ENCODE data around the gene PLEKHB2.

DNA sequence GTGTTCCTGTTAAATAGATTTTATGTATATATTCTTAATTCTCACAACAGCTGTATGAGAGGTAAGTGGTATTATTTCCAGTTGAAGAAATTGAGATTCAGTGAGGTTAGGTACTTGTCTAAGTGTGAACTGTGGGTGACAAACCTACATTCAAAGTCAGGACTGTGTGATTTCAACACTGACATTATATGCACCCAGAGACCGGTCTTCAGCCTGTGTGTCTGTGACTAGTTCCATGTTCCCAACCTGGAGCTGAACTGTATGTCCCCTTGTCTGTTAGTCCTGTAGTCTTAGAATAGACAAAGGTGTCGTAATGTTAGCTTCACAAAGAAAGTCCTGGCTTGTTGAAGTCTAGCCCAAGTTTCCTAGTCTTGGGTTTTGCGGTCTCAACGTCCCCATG, 17.4 kb downstream of the PLEKHB2 start:
- TF ChIP-seq, protein P1, sequence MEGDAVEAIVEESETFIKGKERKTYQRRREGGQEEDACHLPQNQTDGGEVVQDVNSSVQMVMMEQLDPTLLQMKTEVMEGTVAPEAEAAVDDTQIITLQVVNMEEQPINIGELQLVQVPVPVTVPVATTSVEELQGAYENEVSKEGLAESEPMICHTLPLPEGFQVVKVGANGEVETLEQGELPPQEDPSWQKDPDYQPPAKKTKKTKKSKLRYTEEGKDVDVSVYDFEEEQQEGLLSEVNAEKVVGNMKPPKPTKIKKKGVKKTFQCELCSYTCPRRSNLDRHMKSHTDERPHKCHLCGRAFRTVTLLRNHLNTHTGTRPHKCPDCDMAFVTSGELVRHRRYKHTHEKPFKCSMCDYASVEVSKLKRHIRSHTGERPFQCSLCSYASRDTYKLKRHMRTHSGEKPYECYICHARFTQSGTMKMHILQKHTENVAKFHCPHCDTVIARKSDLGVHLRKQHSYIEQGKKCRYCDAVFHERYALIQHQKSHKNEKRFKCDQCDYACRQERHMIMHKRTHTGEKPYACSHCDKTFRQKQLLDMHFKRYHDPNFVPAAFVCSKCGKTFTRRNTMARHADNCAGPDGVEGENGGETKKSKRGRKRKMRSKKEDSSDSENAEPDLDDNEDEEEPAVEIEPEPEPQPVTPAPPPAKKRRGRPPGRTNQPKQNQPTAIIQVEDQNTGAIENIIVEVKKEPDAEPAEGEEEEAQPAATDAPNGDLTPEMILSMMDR (IDR thresholded peaks at IDR 0.05; ENCODE audit: borderline replicate concordance, extremely low read depth, low read length, poor library complexity, severe bottlenecking) = no peak
- TF ChIP-seq EZH2 (IDR thresholded peaks at IDR 0.05; ENCODE audit: borderline replicate concordance, low read depth, low read length, severe bottlenecking) = no peak
